WTC11 (cell line): Measurements from ENCODE around the gene CYBA. TPM values are rescaled to one million over a fixed set of nuclear protein-coding genes. Genes with fewer than 3 reads are reported as not detected.
A peak's percentile ranks its signal among the peaks of the same experiment; 100 is the strongest.

Experiments
- ARID4B ChIP-seq: sonication (generic); formaldehyde crosslinking; IDR thresholded peaks from 2 replicates; pipeline ENCODE4 v1.8.0; 2023; ENCODE audit warnings: missing genetic modification reagents, mild to moderate bottlenecking, borderline replicate concordance
- CREB1 ChIP-seq: sonication (generic); formaldehyde crosslinking; IDR thresholded peaks from 2 replicates; pipeline ENCODE4 v1.8.0; 2023; ENCODE audit warnings: mild to moderate bottlenecking, missing genetic modification reagents
- CREM ChIP-seq: sonication (generic); formaldehyde crosslinking; IDR thresholded peaks from 2 replicates; pipeline ENCODE4 v1.8.1; 2022; ENCODE audit warnings: mild to moderate bottlenecking, missing genetic modification reagents, moderate library complexity
- E2F4 ChIP-seq: sonication (generic); formaldehyde crosslinking; IDR thresholded peaks from 2 replicates; pipeline ENCODE4 v1.8.1; 2022; ENCODE audit warnings: low read depth, mild to moderate bottlenecking, moderate library complexity, missing genetic modification reagents, borderline replicate concordance
- E2F5 ChIP-seq: sonication (generic); formaldehyde crosslinking; IDR thresholded peaks from 2 replicates; pipeline ENCODE4 v1.8.1; 2022; ENCODE audit warnings: mild to moderate bottlenecking, moderate library complexity, missing genetic modification reagents
- ELF4 ChIP-seq: sonication (generic); formaldehyde crosslinking; IDR thresholded peaks from 2 replicates; pipeline ENCODE4 v1.8.1; 2022; ENCODE audit warnings: low read depth, mild to moderate bottlenecking, moderate library complexity, missing genetic modification reagents
- ERG ChIP-seq: fragments of 250-450 bp; sonication (Bioruptor Pico); IDR thresholded peaks from 2 replicates; pipeline ENCODE4 v1.8.0; 2021; ENCODE audit warnings: mild to moderate bottlenecking
- GABPB1 ChIP-seq: sonication (generic); formaldehyde crosslinking; IDR thresholded peaks from 2 replicates; pipeline ENCODE4 v1.8.1; 2023; ENCODE audit warnings: mild to moderate bottlenecking, missing genetic modification reagents
- HMGXB4 ChIP-seq: sonication (generic); formaldehyde crosslinking; IDR thresholded peaks from 2 replicates; pipeline ENCODE4 v1.8.1; 2023; ENCODE audit warnings: mild to moderate bottlenecking, moderate library complexity, missing genetic modification reagents
- IRF1 ChIP-seq: sonication (generic); formaldehyde crosslinking; IDR thresholded peaks from 2 replicates; pipeline ENCODE4 v1.8.0; 2023; ENCODE audit warnings: missing genetic modification reagents
- MAX ChIP-seq: sonication (generic); formaldehyde crosslinking; IDR thresholded peaks from 2 replicates; pipeline ENCODE4 v1.8.0; 2022; ENCODE audit warnings: mild to moderate bottlenecking, missing genetic modification reagents
- MLX ChIP-seq: sonication (generic); formaldehyde crosslinking; IDR thresholded peaks from 2 replicates; pipeline ENCODE4 v1.8.1; 2023; ENCODE audit warnings: mild to moderate bottlenecking, missing genetic modification reagents, moderate library complexity
- MYBL2 ChIP-seq: sonication (generic); formaldehyde crosslinking; IDR thresholded peaks from 2 replicates; pipeline ENCODE4 v1.8.1; 2023; ENCODE audit warnings: mild to moderate bottlenecking, moderate library complexity, missing genetic modification reagents
- NR1H2 ChIP-seq: sonication (generic); formaldehyde crosslinking; IDR thresholded peaks from 2 replicates; pipeline ENCODE4 v1.9.0; 2021; ENCODE audit warnings: mild to moderate bottlenecking, moderate library complexity, missing genetic modification reagents
- OVOL2 ChIP-seq: fragments of 250-450 bp; sonication (Bioruptor Pico); IDR thresholded peaks from 2 replicates; pipeline ENCODE4 v1.9.0; 2021; ENCODE audit warnings: mild to moderate bottlenecking, borderline replicate concordance
- PRRX2 ChIP-seq: fragments of 250-450 bp; sonication (Bioruptor Pico); IDR thresholded peaks from 2 replicates; pipeline ENCODE4 v1.8.0; 2021; ENCODE audit warnings: mild to moderate bottlenecking
- RELA ChIP-seq: sonication (generic); formaldehyde crosslinking; IDR thresholded peaks from 2 replicates; pipeline ENCODE4 v1.8.1; 2022; ENCODE audit warnings: missing genetic modification reagents, mild to moderate bottlenecking, borderline replicate concordance
- RORB ChIP-seq: fragments of 250-450 bp; sonication (Bioruptor Pico); IDR thresholded peaks from 2 replicates; pipeline ENCODE4 v1.9.0; 2021; ENCODE audit warnings: mild to moderate bottlenecking
- SMAD4 ChIP-seq: sonication (generic); formaldehyde crosslinking; IDR thresholded peaks from 2 replicates; pipeline ENCODE4 v1.8.0; 2022; ENCODE audit warnings: mild to moderate bottlenecking, missing genetic modification reagents
- TP53 ChIP-seq: sonication (generic); formaldehyde crosslinking; IDR thresholded peaks from 2 replicates; pipeline ENCODE4 v1.8.1; 2023; ENCODE audit warnings: mild to moderate bottlenecking, missing genetic modification reagents
- ZMAT4 ChIP-seq: fragments of 250-450 bp; sonication (Bioruptor Pico); IDR thresholded peaks from 2 replicates; pipeline ENCODE4 v1.9.0; 2021; ENCODE audit warnings: mild to moderate bottlenecking
- ZNF232 ChIP-seq: sonication (generic); formaldehyde crosslinking; IDR thresholded peaks from 2 replicates; pipeline ENCODE4 v1.8.0; 2022; ENCODE audit warnings: mild to moderate bottlenecking, missing genetic modification reagents
- ZNF263 ChIP-seq: sonication (generic); formaldehyde crosslinking; IDR thresholded peaks from 2 replicates; pipeline ENCODE4 v1.8.1; 2022; ENCODE audit warnings: low read depth, mild to moderate bottlenecking, moderate library complexity, missing genetic modification reagents
- ZNF416 ChIP-seq: fragments of 250-450 bp; sonication (Bioruptor Pico); IDR thresholded peaks from 2 replicates; pipeline ENCODE4 v1.9.0; 2021; ENCODE audit warnings: mild to moderate bottlenecking, inconsistent platforms
- ZNF512 ChIP-seq: sonication (generic); formaldehyde crosslinking; IDR thresholded peaks from 2 replicates; pipeline ENCODE4 v1.8.1; 2022; ENCODE audit warnings: missing genetic modification reagents, borderline replicate concordance
- total RNA-seq: library from RNA; stranded (reverse); gene quantifications from 3 replicates; pipeline ENCODE4 v1.2.3, GENCODE V29; 2021

The CYBA gene
- total RNA-seq, 1 experiment from 2014 or later: 169 TPM

- TF ChIP-seq ERG (CRISPR knock-in tag) (no peak), CREM (0 out of 2 replicates have a peak, but pooled peaks have one; percentile 47), MAX (CRISPR knock-in tag) (peak; percentile 86), RELA (CRISPR knock-in tag) (no peak; the same call in 1 of the 2 replicates), ARID4B (CRISPR knock-in tag) (0 out of 2 replicates have a peak, but pooled peaks have one; percentile 29), OVOL2 (CRISPR knock-in tag) (no peak), NR1H2 (CRISPR knock-in tag) (no peak), ZMAT4 (CRISPR knock-in tag) (no peak), IRF1 (CRISPR knock-in tag) (no peak), PRRX2 (CRISPR knock-in tag) (no peak), GABPB1 (no peak), E2F4 (CRISPR knock-in tag) (no peak), ZNF263 (CRISPR knock-in tag) (no peak), ZNF416 (CRISPR knock-in tag) (no peak), TP53 (CRISPR knock-in tag) (no peak), RORB (CRISPR knock-in tag) (no peak), E2F5 (CRISPR knock-in tag) (peak; percentile 61; the same call in 1 of the 2 replicates), MYBL2 (CRISPR knock-in tag) (no peak), SMAD4 (no peak), HMGXB4 (CRISPR knock-in tag) (no peak), ZNF232 (CRISPR knock-in tag) (no peak), CREB1 (peak; percentile 62; the same call in 1 of the 2 replicates), ZNF512 (no peak), ELF4 (no peak), MLX (CRISPR knock-in tag) (no peak)
Observed at GRCh38 chr16:88686439-88687253, 35.8 kb upstream of the CYBA start, which contains the start of gene SNAI3 (continued).
